ENCODE data around the gene CTNNB1. TPM values are rescaled to one million over a fixed set of nuclear protein-coding genes. Genes with fewer than 3 reads are reported as not detected.
A peak's percentile ranks its signal among the peaks of the same experiment; 100 is the strongest.

CTNNB1 gene
- total RNA-seq, 2 donors from 2014 or later: 420 to 534 TPM

GRCh38 chr3:41220906-41221677 is 21.8 kb downstream of the CTNNB1 start:
- Histone ChIP-seq H3K9ac (ENCODE audit: extremely low read depth, low read length, poor library complexity, severe bottlenecking) (no peak overlapping the region), H3K9me3 (ENCODE audit: control insufficient read depth, low read length) (no peaks in the 10 kb centered on the region), H3K36me3 (ENCODE audit: control insufficient read depth, insufficient read depth, low read length) (peaks cover 29% of the 10 kb centered on the region), H3K27ac (ENCODE audit: low read depth, low read length) (no peak overlapping the region), H3K27me3 (ENCODE audit: control insufficient read depth, insufficient read depth, low read length, poor library complexity, severe bottlenecking) (no peaks in the 10 kb centered on the region), H3K4me3 (ENCODE audit: low read length) (no peak overlapping the region), H3K4me1 (ENCODE audit: control insufficient read depth, insufficient read depth, low read length) (no peaks in the 10 kb centered on the region)
- TF ChIP-seq, protein P1, sequence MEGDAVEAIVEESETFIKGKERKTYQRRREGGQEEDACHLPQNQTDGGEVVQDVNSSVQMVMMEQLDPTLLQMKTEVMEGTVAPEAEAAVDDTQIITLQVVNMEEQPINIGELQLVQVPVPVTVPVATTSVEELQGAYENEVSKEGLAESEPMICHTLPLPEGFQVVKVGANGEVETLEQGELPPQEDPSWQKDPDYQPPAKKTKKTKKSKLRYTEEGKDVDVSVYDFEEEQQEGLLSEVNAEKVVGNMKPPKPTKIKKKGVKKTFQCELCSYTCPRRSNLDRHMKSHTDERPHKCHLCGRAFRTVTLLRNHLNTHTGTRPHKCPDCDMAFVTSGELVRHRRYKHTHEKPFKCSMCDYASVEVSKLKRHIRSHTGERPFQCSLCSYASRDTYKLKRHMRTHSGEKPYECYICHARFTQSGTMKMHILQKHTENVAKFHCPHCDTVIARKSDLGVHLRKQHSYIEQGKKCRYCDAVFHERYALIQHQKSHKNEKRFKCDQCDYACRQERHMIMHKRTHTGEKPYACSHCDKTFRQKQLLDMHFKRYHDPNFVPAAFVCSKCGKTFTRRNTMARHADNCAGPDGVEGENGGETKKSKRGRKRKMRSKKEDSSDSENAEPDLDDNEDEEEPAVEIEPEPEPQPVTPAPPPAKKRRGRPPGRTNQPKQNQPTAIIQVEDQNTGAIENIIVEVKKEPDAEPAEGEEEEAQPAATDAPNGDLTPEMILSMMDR (conservative IDR thresholded peaks at IDR 0.05): no peak
- Mint-ChIP-seq H3K4me3 (no peak overlapping the region), H3K36me3 (ENCODE audit: low read depth) (peaks cover 24% of the 10 kb centered on the region), H3K4me1 (peaks cover 31% of the 10 kb centered on the region), H3K27me3 (ENCODE audit: insufficient read depth) (no peaks in the 10 kb centered on the region), H3K9me3 (no peaks in the 10 kb centered on the region), H3K27ac (no peak overlapping the region)
- 95 to 97% methylated on average over 4 to 7 of the region's 7 CpGs for WGBS, 2 experiments (ENCODE audit: insufficient coverage in 1 of 2, insufficient read length in 1 of 2)
- DNase-seq: no peak

DNA sequence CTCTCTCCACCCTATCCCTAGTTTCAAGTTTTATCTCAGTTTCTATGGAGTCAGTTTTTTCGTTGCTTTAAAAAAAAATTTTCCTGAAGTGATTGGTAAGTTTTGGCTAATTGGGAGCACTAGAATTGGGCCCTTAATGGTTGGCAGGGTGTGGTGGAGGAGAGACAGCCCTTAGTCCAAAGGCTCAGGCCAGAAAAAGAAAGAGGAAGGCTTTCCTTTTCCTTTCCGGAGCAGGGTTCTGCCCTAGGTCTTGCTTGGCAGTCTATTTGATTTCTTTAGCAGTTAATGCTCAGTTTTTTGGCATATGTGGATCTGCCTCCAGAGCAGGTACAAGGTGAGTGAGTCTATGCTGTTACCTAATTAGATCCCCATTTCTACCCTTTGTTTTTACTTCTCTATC is 22.7 kb downstream of the CTNNB1 start:
- no peaks in the 10 kb centered on the region for H3K4me1 ChIP-seq (ENCODE audit: control insufficient read depth, insufficient read depth, low read length)
- peaks cover 38% of the 10 kb centered on the region for H3K36me3 ChIP-seq (ENCODE audit: control insufficient read depth, insufficient read depth, low read length)
- no peak overlapping the region for H3K4me3 ChIP-seq (ENCODE audit: low read length)
- Mint-ChIP-seq H3K4me3 (no peak overlapping the region), H3K27ac (peak overlapping the region; percentile 2), H3K9me3 (no peaks in the 10 kb centered on the region), H3K27me3 (ENCODE audit: insufficient read depth) (no peaks in the 10 kb centered on the region), H3K4me1 (peaks cover 27% of the 10 kb centered on the region), H3K36me3 (ENCODE audit: low read depth) (peaks cover 33% of the 10 kb centered on the region)
- TF ChIP-seq, protein P1 (conservative IDR thresholded peaks at IDR 0.05): no peak
- no peak for DNase-seq
- no peaks in the 10 kb centered on the region for H3K27me3 ChIP-seq (ENCODE audit: control insufficient read depth, insufficient read depth, low read length, poor library complexity, severe bottlenecking)
- H3K9me3 ChIP-seq (ENCODE audit: control insufficient read depth, low read length): no peaks in the 10 kb centered on the region
- 97% methylated on average over 2 of the region's 2 CpGs; no CpG with 5 or more reads in 1 of the 2 experiments for WGBS, 2 experiments (ENCODE audit: insufficient coverage in 1 of 2, insufficient read length in 1 of 2)
- no peak overlapping the region for H3K27ac ChIP-seq (ENCODE audit: low read depth, low read length)
- no peak overlapping the region for H3K9ac ChIP-seq (ENCODE audit: extremely low read depth, low read length, poor library complexity, severe bottlenecking)

DNA sequence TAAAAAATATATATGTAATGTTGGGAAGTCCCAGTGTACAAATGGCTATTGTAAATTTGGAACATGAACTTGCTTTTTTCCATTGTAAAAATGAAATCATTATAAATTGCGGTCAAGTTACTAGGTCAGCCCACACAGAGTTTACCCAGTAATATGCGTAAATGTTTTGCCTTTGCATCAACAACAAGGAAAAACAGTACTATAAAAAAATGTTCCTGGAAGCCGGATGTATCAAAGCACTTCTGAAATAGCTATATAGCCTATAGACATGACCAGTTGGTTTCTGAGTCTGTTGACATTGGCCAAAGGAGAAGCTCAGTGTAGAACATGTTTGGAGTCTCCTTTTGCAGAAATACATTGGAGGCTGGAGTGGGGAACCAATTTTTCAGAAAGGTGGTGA is 23.2 kb downstream of the CTNNB1 start:
- Mint-ChIP-seq H3K4me1 (peaks cover 26% of the 10 kb centered on the region), H3K36me3 (ENCODE audit: low read depth) (peaks cover 37% of the 10 kb centered on the region), H3K27me3 (ENCODE audit: insufficient read depth) (no peaks in the 10 kb centered on the region), H3K4me3 (no peak overlapping the region), H3K9me3 (no peaks in the 10 kb centered on the region), H3K27ac (no peak overlapping the region)
- TF ChIP-seq, protein P1 (conservative IDR thresholded peaks at IDR 0.05): no peak
- H3K9ac ChIP-seq (ENCODE audit: extremely low read depth, low read length, poor library complexity, severe bottlenecking): no peak overlapping the region
- H3K4me1 ChIP-seq (ENCODE audit: control insufficient read depth, insufficient read depth, low read length): no peaks in the 10 kb centered on the region
- H3K36me3 ChIP-seq (ENCODE audit: control insufficient read depth, insufficient read depth, low read length): peaks cover 43% of the 10 kb centered on the region
- no peak overlapping the region for H3K27ac ChIP-seq (ENCODE audit: low read depth, low read length)
- H3K27me3 ChIP-seq (ENCODE audit: control insufficient read depth, insufficient read depth, low read length, poor library complexity, severe bottlenecking): no peaks in the 10 kb centered on the region
- WGBS, 2 experiments (ENCODE audit: insufficient coverage in 1 of 2, insufficient read length in 1 of 2): 93 to 100% methylated on average over 2 to 3 of the region's 3 CpGs
- no peaks in the 10 kb centered on the region for H3K9me3 ChIP-seq (ENCODE audit: control insufficient read depth, low read length)
- no peak for DNase-seq
- H3K4me3 ChIP-seq (ENCODE audit: low read length): no peak overlapping the region

Data from endodermal cell (in vitro differentiated cells).